ENCODE results near the gene DUSP15.

Gene DUSP15

GRCh38 chr20:31894980-31895675, 24.8 kb upstream of the DUSP15 start:
- no peak for DNase-seq (ENCODE audit: low read depth in 2 of 2)

- no peak for DNase-seq (ENCODE audit: low read depth in 2 of 2)
These were observed 20.3 kb upstream of the DUSP15 start for GRCh38 chr20:31890646-31891045.

- no peak for DNase-seq (ENCODE audit: low read depth in 2 of 2)
These were observed 13.5 kb upstream of the DUSP15 start for GRCh38 chr20:31883829-31884228.

DNA sequence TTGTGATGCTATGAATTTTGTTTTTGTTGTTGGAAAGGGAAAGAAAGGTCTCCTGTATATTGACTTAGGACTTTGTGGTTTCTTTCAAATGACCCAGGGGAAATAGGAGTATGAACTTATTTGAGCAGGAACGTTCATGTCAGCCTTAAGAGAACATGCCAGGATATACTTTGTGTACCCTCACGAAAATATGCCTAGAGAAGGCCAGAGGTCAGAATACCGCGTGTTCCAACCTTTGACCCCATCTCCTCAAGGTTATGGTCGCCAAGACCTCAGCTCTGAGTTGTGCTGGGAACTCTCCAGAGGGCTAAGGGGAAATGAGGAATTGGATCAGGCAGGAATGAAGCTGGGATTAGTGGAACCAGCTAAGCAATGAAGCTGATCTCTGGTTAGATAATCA, 11.6 kb upstream of the DUSP15 start:
- no peak for DNase-seq (ENCODE audit: low read depth in 2 of 2)

GRCh38 chr20:31879143-31879987, 9.0 kb upstream of the DUSP15 start:
- DNase-seq (ENCODE audit: low read depth in 2 of 2), result peak; percentile 67 to 80

- no peak for DNase-seq (ENCODE audit: low read depth in 2 of 2)
These were observed 7.4 kb upstream of the DUSP15 start for GRCh38 chr20:31877684-31878083.

- DNase-seq (ENCODE audit: low read depth in 2 of 2), result no peak
These were observed 5.3 kb upstream of the DUSP15 start for GRCh38 chr20:31875671-31876070.

DNA sequence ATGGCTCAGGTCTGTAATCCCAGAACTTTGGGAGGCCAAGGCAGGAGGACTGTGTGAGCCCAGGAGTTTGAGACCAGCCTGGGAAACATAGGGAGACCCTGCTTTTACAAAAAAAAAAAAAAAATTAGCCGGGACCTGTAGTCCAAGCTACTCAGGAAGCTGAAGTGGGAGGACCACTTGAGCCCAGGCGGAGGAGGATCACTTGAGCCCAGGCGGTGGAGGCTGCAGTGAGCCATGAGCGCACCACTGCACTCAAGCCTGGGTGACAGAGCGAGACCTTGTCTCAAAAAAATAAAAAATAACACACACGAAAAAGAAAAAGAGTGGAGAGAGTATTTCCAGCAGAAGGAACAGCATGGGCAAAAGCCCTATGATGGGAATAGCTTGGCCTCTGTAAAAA, 2.1 kb upstream of the DUSP15 start:
- no peak for DNase-seq (ENCODE audit: low read depth in 2 of 2)

DNA sequence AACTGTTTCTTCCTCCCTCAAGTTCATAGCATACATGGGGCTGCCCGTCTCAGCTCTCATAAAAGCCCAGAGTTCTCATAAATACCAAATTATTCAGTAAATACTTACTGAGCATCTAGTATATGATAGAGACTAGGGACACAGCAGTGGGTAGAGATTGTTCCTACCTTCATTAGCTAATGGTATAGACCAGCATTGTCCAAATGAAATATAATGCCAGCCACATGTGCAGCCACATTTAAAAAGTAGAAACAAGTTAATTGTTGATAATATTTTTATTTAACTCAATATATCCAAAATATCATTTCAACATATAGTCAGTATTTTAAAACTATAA, 1.3 kb upstream of the DUSP15 start:
- DNase-seq (ENCODE audit: low read depth in 2 of 2), result no peak

DNA sequence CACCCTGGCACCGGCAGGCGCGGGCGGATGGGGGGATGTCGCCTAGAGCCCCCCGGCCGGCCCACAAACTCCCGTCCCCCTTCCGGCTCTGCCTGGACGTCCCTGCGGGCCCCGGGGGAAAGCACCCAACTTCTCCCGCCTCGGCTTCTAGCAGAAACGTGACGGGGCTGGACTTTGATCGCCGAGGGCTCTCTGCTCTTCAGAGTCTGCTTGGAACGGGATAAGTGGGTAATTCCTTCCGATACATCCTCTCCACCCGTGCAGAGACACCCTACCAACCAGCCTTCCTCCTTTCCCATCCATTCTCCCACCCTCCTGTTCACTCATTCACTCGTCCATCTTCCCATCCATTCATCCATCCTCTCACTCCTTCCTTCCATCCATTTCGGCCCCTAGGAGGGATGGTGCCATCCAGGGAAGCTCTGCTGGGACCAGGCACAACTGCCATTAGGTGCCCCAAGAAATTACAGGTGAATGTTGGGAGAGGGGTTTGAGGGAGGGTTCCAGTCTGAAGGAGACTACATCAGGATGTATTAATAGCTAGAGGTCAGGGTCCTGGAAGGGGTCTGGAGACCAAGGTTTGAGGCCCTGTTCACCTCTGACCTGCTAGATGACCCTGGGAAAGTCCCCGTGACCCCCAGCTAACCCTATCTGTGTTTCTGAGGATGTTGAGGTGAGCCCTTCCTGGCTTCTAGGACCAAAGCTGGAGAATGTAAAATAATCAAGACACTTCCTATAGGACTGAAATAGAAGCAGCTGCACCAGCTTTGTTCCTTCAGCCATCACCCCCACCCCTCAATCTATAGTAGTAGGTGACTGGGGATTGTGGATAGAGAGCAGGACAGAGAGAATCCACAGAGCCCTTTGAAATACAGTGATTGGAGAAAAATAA, 645 bp upstream of the DUSP15 start:
- DNase-seq (ENCODE audit: low read depth in 2 of 2), result no peak

DNA sequence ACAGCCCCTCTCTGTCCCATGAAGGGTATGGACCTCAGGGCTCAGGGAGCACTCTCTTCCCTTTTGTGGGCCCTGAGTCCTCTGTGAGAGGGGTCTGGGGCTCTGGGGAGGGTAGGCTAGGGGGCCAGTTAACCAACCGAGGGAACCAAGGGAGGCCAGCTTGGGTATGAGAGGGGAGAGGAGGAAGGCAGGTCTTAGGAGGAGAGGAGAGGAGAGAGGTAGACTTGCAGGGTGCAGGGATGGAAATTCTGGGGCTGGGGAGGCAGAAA, 720 bp downstream of the DUSP15 start:
- no peak for DNase-seq (ENCODE audit: low read depth in 2 of 2)

GRCh38 chr20:31868853-31869672, 1.3 kb downstream of the DUSP15 start:
- DNase-seq (ENCODE audit: low read depth in 2 of 2), result no peak

- no peak for DNase-seq (ENCODE audit: low read depth in 2 of 2)
These were observed 4.1 kb downstream of the DUSP15 start for GRCh38 chr20:31866221-31866620.

DNA sequence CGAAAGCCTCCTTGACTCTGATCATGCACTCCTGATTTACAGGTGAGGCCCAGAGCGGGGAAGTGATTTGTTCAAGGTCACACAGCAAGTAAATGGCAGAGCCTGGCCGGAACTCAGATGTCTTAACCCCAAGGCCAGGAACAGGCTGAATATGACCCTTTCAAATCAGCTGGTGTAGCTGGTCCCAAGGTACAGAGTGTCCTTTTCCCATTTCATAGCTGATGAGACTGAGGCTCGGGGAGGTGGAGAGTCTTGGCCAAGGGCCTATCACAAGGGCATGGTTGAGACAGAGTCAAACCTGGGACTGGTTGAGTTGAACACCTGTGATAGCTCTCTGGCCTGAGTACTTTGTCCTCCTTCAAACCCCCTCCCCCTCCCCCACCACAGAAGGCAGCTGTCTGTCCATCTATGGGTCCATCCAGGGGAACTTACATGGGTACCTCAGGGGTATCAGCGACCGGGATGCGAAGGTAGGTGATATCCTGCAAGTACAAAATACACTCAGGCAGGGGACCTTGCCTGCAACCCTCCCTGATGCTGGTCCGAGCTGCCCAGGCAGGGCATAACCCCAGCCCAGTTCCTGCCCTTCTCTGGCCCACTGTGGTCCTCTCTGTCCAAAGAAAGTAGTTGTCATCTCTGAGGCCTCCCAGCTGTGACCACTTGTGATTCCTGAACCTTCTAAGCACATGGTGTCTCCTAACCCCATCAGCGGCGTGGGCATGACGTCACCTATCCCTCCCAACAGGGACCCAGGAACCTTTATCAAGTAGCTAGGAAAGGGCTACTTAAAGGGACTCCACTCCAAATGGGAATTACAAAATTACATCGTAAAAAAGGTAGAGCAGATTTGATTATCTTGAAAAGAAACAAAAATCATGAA, 5.6 kb downstream of the DUSP15 start:
- DNase-seq (ENCODE audit: low read depth in 2 of 2), result no peak

DNA sequence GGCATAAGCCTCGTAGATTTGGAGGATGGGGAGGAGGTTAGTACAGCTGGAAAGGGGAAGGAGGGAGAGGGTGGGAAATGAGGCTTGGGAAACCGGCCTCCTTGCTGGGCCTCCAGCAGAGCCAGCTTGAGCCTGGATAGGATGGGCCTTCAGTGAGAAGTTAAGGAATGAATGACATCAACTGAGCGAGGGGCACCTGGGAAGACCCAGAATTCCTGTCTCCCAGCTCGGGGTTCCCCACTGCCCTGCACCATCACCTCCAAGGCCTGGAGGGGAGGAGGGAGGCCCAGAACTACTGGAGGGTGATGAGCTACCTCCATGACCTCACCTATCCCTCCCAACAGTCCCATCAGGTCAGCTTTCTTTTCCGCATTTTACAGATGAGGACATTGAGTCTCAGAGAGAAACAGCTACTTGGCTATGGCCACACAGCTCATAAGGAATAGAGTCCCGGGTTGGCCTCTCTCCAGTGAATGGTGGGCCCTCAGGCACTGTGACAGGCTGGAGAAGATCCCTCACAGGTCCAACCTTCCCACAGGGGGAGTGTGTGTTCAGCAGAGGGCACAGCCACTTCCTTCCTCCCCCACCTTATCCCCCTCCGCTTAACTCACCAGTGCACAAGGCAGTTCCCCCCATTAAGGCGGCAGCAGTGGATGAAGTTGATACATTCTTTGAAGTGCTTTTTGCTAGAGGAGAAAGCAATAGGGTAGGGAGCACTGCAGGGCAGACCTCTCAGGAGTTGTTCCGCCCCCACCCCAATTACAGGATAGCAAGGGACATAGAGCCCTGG, 6.8 kb downstream of the DUSP15 start:
- DNase-seq (ENCODE audit: low read depth in 2 of 2), result no peak

DNA sequence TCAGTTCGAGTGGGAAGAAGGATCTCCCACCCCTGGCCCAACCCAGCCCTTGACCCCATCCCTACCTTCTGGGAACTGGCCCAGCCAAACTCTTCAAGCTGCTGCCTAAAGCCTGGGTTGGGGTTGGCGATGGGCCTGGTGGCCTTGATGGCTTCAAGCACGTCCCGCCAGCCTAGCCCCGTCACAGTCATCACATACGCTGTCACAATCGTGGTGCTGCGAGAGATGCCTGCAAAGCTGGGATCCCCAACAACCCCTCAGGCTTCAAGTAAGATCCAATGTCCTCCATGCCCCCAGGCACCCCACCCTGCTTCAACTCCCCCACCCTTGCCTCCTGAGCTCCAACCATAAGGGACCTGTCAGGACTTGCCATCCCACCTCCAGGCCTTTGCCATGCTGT, 7.8 kb downstream of the DUSP15 start:
- DNase-seq (ENCODE audit: low read depth in 2 of 2), result no peak

DNA sequence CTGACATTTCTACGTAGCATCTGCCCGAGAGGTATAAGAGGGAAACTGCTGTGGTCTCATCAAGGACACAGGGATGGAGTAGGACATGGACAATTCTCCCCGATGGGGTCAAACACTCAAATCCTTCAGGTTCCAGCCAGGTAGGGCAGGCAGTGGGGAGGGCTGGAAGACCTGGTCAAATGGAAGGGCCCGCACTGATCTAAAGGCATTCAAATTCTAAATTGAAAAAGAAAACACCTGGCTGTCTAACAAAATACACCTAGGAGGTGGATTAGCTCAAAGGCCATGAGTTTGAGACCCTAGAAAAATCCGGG, 8.2 kb downstream of the DUSP15 start:
- no peak for DNase-seq (ENCODE audit: low read depth in 2 of 2)

DNA sequence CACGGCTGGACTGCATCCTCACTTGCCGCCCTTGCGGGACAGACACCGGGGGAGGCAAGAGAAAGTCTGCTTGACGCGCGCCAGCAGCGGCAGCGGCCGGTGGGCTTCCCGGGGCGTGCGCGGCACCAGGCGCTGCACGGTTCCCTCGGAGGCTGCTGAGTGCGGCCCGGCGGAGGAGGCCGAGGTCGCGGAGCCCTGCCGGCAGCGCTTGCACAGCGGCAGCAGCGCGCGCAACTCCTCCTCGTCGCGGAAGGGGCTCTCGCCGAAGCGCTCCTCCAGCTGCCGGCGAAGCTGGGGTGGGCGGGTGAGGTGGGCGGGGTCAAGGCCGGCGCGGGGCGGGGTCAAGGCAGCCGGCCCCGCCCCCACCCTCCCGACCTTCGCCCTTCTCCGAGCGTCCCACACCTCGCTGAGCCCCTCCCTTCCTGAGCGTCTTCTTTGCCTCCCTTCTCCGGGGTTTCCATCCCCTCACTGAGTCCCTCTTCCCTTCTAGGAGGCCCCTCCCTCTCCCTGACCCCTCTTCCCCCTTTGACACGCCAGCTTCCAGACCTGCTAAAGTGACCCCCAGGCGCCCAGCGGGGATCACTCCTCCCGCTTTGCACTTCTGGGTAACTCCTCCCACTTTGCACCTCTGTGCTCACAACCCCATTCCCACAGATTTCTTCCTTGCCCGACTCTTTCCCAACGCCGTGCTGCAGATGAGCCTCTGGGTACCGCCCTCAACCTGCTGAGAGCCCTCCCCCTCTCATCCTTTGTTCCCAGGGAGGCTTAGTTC, 8.8 kb downstream of the DUSP15 start:
- DNase-seq (ENCODE audit: low read depth in 2 of 2), result peak; percentile 47 to 51

DNA sequence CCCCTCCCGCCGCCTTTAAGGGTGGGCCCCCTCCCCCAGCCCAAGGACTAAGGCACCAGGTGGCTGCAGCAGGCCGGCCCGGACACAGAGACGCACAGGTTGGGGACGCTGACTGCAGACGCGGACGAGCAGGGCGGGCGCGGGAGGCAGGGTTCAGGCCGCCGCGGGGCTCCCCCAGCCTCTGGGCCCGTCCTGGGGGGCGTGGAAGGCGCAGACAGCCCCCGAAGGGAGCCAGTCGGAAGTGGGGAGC, 9.3 kb downstream of the DUSP15 start:
- no peak for DNase-seq (ENCODE audit: low read depth in 2 of 2)
